Measurements from ENCODE around the gene IPO8.

IPO8 gene

GRCh38 chr12:30695199-30696102, at the start of gene IPO8:
Gene IPO8, minus strand, starts transcription at chr12:30695869. Its CDS starts 222 bp downstream, at chr12:30695647.
- DNase-seq (ENCODE audit: low read depth) = peak; percentile 89

- no peak for DNase-seq (ENCODE audit: low read depth)
Measured at GRCh38 chr12:30744321-30744720, 48.7 kb upstream of the IPO8 start.

- no peak for DNase-seq (ENCODE audit: low read depth)
Measured at GRCh38 chr12:30740274-30740673, 44.6 kb upstream of the IPO8 start.

GRCh38 chr12:30739020-30739419, 43.4 kb upstream of the IPO8 start:
- DNase-seq (ENCODE audit: low read depth) = no peak

GRCh38 chr12:30732954-30733637, 37.4 kb upstream of the IPO8 start:
- no peak for DNase-seq (ENCODE audit: low read depth)

GRCh38 chr12:30730011-30730410, 34.3 kb upstream of the IPO8 start:
- no peak for DNase-seq (ENCODE audit: low read depth)

GRCh38 chr12:30729547-30729946, 33.9 kb upstream of the IPO8 start:
- DNase-seq (ENCODE audit: low read depth) = no peak

- no peak for DNase-seq (ENCODE audit: low read depth)
Measured at GRCh38 chr12:30726647-30727046, 31.0 kb upstream of the IPO8 start.

- DNase-seq (ENCODE audit: low read depth) = peak; percentile 64
Measured at GRCh38 chr12:30725739-30726138, 30.1 kb upstream of the IPO8 start.

GRCh38 chr12:30719060-30719459, 23.4 kb upstream of the IPO8 start:
- DNase-seq (ENCODE audit: low read depth) = peak; percentile 70

GRCh38 chr12:30707613-30708342, 12.1 kb upstream of the IPO8 start:
- no peak for DNase-seq (ENCODE audit: low read depth)

GRCh38 chr12:30706476-30706875, 10.8 kb upstream of the IPO8 start:
- DNase-seq (ENCODE audit: low read depth) = no peak

GRCh38 chr12:30701056-30701455, 5.4 kb upstream of the IPO8 start:
- no peak for DNase-seq (ENCODE audit: low read depth)

GRCh38 chr12:30700216-30700900, 4.7 kb upstream of the IPO8 start:
- no peak for DNase-seq (ENCODE audit: low read depth)

- no peak for DNase-seq (ENCODE audit: low read depth)
Measured at GRCh38 chr12:30698346-30698745, 2.7 kb upstream of the IPO8 start.

GRCh38 chr12:30696943-30697342, 1.3 kb upstream of the IPO8 start:
- DNase-seq (ENCODE audit: low read depth) = no peak

GRCh38 chr12:30696486-30696885, 817 bp upstream of the IPO8 start:
- no peak for DNase-seq (ENCODE audit: low read depth)

- no peak for DNase-seq (ENCODE audit: low read depth)
Measured at GRCh38 chr12:30696103-30696408, 387 bp upstream of the IPO8 start.

- no peak for DNase-seq (ENCODE audit: low read depth)
Measured at GRCh38 chr12:30694412-30695198, 1.1 kb downstream of the IPO8 start.

- no peak for DNase-seq (ENCODE audit: low read depth)
Measured at GRCh38 chr12:30692470-30692869, 3.2 kb downstream of the IPO8 start.

GRCh38 chr12:30691122-30691879, 4.4 kb downstream of the IPO8 start:
- DNase-seq (ENCODE audit: low read depth) = peak; percentile 57
